SU-DHL-6 (cell line): ENCODE measurements around the gene RFC3.

Experiments used
- CTCF ChIP-seq: fragments of 200-600 bp; sonication (generic); IDR thresholded peaks from one replicate; pipeline ENCODE4 v1.5.1; 2017; ENCODE audit warnings: antibody characterized with exemption, mild to moderate bottlenecking, low read length, moderate library complexity; ENCODE audit not compliant: insufficient read depth, poor library complexity, severe bottlenecking
- EZH2phosphoT487 ChIP-seq: fragments of 200-600 bp; sonication (generic), shearing (Covaris generic); conservative IDR thresholded peaks from 2 replicates; pipeline ENCODE4 v1.6.1; 2018; ENCODE audit warnings: mild to moderate bottlenecking, antibody characterized with exemption, low read length, moderate library complexity, mixed read lengths

GRCh38 chr13:33789739-33790138 is 28.2 kb upstream of the RFC3 start:
- TF ChIP-seq CTCF = no peak
- no peak for TF ChIP-seq EZH2phosphoT487
